Trophoblast cell (in vitro differentiated cells and primary cell): Measurements from ENCODE around the gene PADI2.

ENCODE experiments used
- DNase-seq, 2 donors: peaks; one replicate each; pipeline ENCODE4 v3.0.0-alpha.2; 2016
- H2AFZ ChIP-seq: 2 replicates; pipeline ENCODE4 v1.6.1; 2013; ENCODE audit warnings: low read length, moderate library complexity, mild to moderate bottlenecking; ENCODE audit not compliant: insufficient read depth, poor library complexity
- H2AK5ac ChIP-seq: 2 replicates; pipeline ENCODE4 v1.6.1; 2013; ENCODE audit warnings: mild to moderate bottlenecking, low read length
- H2BK120ac ChIP-seq: 2 replicates; pipeline ENCODE4 v1.6.1; 2013; ENCODE audit warnings: low read length, mild to moderate bottlenecking, moderate library complexity; ENCODE audit not compliant: insufficient read depth, poor library complexity
- H2BK12ac ChIP-seq: 2 replicates; pipeline ENCODE4 v1.6.1; 2013; ENCODE audit warnings: mild to moderate bottlenecking, low read length, moderate library complexity
- H2BK5ac ChIP-seq: 2 replicates; pipeline ENCODE4 v1.6.1; 2013; ENCODE audit warnings: low read length, low read depth, moderate library complexity, mild to moderate bottlenecking; ENCODE audit not compliant: poor library complexity
- H3K14ac ChIP-seq: 2 replicates; pipeline ENCODE4 v1.6.1; 2013; ENCODE audit warnings: mild to moderate bottlenecking, low read length
- H3K18ac ChIP-seq: 2 replicates; pipeline ENCODE4 v1.6.1; 2013; ENCODE audit warnings: mild to moderate bottlenecking, low read length
- H3K23ac ChIP-seq: 2 replicates; pipeline ENCODE4 v1.6.1; 2013; ENCODE audit warnings: low read length
- H3K27ac ChIP-seq: 2 replicates; pipeline ENCODE4 v1.5.1; 2013; ENCODE audit warnings: low read depth, mild to moderate bottlenecking, inconsistent platforms, low read length, moderate library complexity
- H3K27me3 ChIP-seq: 2 replicates; pipeline ENCODE4 v1.6.1; 2013; ENCODE audit warnings: inconsistent platforms, mild to moderate bottlenecking, low read length, moderate library complexity; ENCODE audit not compliant: insufficient read depth
- H3K36me3 ChIP-seq, 2 experiments: 1 replicate in 1 of 2; 2 replicates in 1 of 2; pipeline ENCODE4 v1.6.1; 2013; ENCODE audit warnings: low read length in 2 of 2, mild to moderate bottlenecking in 2 of 2, moderate library complexity in 1 of 2; ENCODE audit not compliant: insufficient read depth in 2 of 2, control insufficient read depth in 1 of 2
- H3K4ac ChIP-seq: 2 replicates; pipeline ENCODE4 v1.6.1; 2013; ENCODE audit warnings: low read depth, mild to moderate bottlenecking, low read length, moderate library complexity
- H3K4me1 ChIP-seq, 2 experiments: 1 replicate in 1 of 2; 2 replicates in 1 of 2; pipeline ENCODE4 v1.6.1; 2013; ENCODE audit warnings: low read length in 2 of 2, mild to moderate bottlenecking in 2 of 2, moderate library complexity in 1 of 2; ENCODE audit not compliant: insufficient read depth in 2 of 2, control insufficient read depth in 1 of 2
- H3K4me2 ChIP-seq: 2 replicates; pipeline ENCODE4 v1.6.1; 2013; ENCODE audit warnings: inconsistent platforms, mild to moderate bottlenecking, low read length, moderate library complexity
- H3K4me3 ChIP-seq: 2 replicates; pipeline ENCODE4 v1.5.1; 2013; ENCODE audit warnings: mild to moderate bottlenecking, low read depth, low read length, inconsistent platforms
- H3K79me1 ChIP-seq: one replicate; pipeline ENCODE4 v1.6.1; 2013; ENCODE audit warnings: low read length
- H3K79me2 ChIP-seq: 2 replicates; pipeline ENCODE4 v1.6.1; 2013; ENCODE audit warnings: low read length, mild to moderate bottlenecking; ENCODE audit not compliant: control insufficient read depth, insufficient read depth, poor library complexity
- H3K9ac ChIP-seq: 2 replicates; pipeline ENCODE4 v1.6.1; 2013; ENCODE audit warnings: mild to moderate bottlenecking, low read length
- H3K9me3 ChIP-seq: 2 replicates; pipeline ENCODE4 v1.6.1; 2013; ENCODE audit warnings: low read depth, mild to moderate bottlenecking, control low read depth, inconsistent platforms, low read length; ENCODE audit not compliant: insufficient read depth
- H4K12ac ChIP-seq: 2 replicates; pipeline ENCODE4 v1.6.1; 2013; ENCODE audit warnings: low read depth, mild to moderate bottlenecking, low read length, moderate library complexity
- H4K8ac ChIP-seq: 2 replicates; pipeline ENCODE4 v1.6.1; 2013; ENCODE audit warnings: low read depth, mild to moderate bottlenecking, low read length, moderate library complexity
- H4K91ac ChIP-seq: one replicate; pipeline ENCODE4 v1.6.1; 2013; ENCODE audit warnings: low read depth, mild to moderate bottlenecking, low read length, moderate library complexity
- WGBS: extraction: QIAGEN DNeasy Blood & Tissue Kit; methylation state at CpG from one replicate; pipeline ENCODE4 v1.1.7; 2013; ENCODE audit warnings: missing lambda C conversion rate; ENCODE audit not compliant: insufficient read length, insufficient coverage; ENCODE audit errors: extremely low coverage; 5-methylcytosine and 5-hydroxymethylcytosine counted together

The PADI2 gene

DNA sequence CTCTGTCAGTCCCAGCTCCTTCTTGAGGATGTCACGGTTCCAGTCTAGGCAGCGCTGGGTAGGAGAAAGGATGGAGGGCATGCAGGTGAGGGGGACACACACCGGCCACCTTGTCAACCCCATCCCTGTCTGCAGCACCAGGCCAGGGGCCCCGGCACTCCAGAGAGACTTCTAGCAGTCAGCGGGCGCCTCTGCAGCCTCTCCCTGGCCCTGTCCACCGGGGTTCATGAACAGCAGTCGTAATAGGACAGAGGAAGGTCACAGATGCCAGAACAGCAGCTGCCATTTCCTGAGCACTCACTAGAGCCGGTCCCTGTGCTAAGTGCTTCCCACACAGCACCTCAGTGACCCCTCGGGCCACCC is 49.1 kb downstream of the PADI2 start:
- Histone ChIP-seq H3K4ac (no peak overlapping the region), H3K79me2 (no peaks in the 10 kb centered on the region), H3K36me3 (no peaks in the 10 kb centered on the region), H3K4me2 (no peak overlapping the region), H3K9me3 (peaks cover 2% of the 10 kb centered on the region), H3K79me1 (no peaks in the 10 kb centered on the region), H3K9ac (no peak overlapping the region), H4K8ac (no peak overlapping the region), H2BK5ac (no peak overlapping the region), H2AK5ac (no peak overlapping the region), H3K4me1 (no peaks in the 10 kb centered on the region), H4K12ac (no peak overlapping the region), H2AFZ (no peak overlapping the region), H3K4me3 (no peak overlapping the region), H3K23ac (no peak overlapping the region), H3K27ac (no peak overlapping the region), H4K91ac (no peak overlapping the region), H3K27me3 (no peaks in the 10 kb centered on the region), H2BK12ac (no peak overlapping the region), H3K18ac (no peak overlapping the region), H3K14ac (no peak overlapping the region), H2BK120ac (no peak overlapping the region)
- no CpG with 5 or more reads among the region's 10 CpGs for WGBS
- no peak for DNase-seq

DNA sequence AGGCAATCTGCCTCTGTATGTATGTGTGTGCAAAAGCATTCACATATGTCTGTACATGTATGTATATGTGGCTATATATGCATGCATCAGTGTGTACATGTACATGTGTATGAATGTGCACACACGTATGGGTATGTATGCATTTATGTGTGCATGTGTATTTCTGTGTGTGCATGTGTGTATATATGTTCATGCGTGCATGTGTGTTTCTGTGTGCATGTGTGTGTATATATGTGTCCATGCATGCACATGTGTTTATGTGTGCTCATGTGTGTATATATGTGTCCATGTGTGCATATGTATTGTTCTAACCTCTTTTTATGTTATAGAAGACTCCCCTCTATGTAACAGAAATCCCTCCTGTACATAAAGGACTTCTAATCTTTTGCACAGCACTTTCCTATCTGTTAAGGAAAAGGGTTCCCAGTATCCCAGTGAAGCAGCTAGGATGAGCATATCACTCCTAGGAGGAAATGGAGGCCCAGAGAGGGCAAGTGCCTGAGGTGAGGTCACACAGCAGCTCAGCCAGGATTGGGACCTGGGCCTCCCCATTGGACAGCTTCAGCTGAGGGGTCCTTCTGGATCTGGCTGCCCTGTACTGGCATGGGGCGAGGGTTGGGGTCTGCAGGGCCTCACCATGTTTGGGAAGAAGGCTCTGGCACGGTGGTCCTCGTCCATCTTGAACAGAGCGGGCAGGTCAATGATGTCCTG is 49.6 kb downstream of the PADI2 start:
- H4K91ac ChIP-seq, result no peak overlapping the region
- H3K23ac ChIP-seq, result no peak overlapping the region
- no peak overlapping the region for H3K14ac ChIP-seq
- H3K9ac ChIP-seq, result no peak overlapping the region
- no peak overlapping the region for H4K8ac ChIP-seq
- H3K79me2 ChIP-seq, result no peaks in the 10 kb centered on the region
- no peak overlapping the region for H3K4me2 ChIP-seq
- no peak overlapping the region for H3K4ac ChIP-seq
- no peaks in the 10 kb centered on the region for H3K36me3 ChIP-seq
- no peak overlapping the region for H2BK5ac ChIP-seq
- H2BK120ac ChIP-seq, result no peak overlapping the region
- H3K79me1 ChIP-seq, result no peaks in the 10 kb centered on the region
- peaks cover 2% of the 10 kb centered on the region for H3K9me3 ChIP-seq
- H3K4me3 ChIP-seq, result no peak overlapping the region
- no peak overlapping the region for H3K18ac ChIP-seq
- H3K27ac ChIP-seq, result no peak overlapping the region
- H2AFZ ChIP-seq, result no peak overlapping the region
- no peaks in the 10 kb centered on the region for H3K4me1 ChIP-seq
- no CpG with 5 or more reads among the region's 6 CpGs for WGBS
- no peak overlapping the region for H4K12ac ChIP-seq
- no peaks in the 10 kb centered on the region for H3K27me3 ChIP-seq
- H2BK12ac ChIP-seq, result no peak overlapping the region
- H2AK5ac ChIP-seq, result no peak overlapping the region
- no peak for DNase-seq

DNA sequence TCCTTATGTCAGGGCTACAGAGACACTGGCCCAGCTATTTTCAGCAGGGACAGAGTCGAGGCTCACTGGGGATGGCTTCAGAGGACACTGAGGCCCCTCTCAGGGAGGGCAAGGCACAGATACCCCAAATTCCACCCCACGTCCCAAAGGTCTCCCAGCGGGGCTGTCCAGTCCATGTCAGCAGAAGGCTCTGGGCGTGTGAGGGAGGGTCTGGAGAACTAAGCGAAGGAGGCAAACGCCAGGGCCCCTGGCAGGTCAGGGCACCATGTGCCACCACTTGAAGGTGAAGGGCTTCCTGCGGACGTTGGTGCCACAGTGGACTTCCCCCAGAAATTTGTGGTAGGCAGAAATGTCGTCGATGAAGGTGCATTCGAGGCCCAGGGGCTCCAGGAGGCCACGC is 50.5 kb downstream of the PADI2 start:
- H2AFZ ChIP-seq, result no peak overlapping the region
- no peaks in the 10 kb centered on the region for H3K36me3 ChIP-seq
- H3K14ac ChIP-seq, result no peak overlapping the region
- no peak overlapping the region for H3K27ac ChIP-seq
- no peaks in the 10 kb centered on the region for H3K79me2 ChIP-seq
- H3K23ac ChIP-seq, result no peak overlapping the region
- H3K18ac ChIP-seq, result no peak overlapping the region
- H3K9ac ChIP-seq, result no peak overlapping the region
- no peak overlapping the region for H2BK5ac ChIP-seq
- no peak overlapping the region for H3K4me2 ChIP-seq
- no peak overlapping the region for H3K4ac ChIP-seq
- no peak overlapping the region for H4K12ac ChIP-seq
- no peak overlapping the region for H2BK12ac ChIP-seq
- peaks cover 0 to 2% of the 10 kb centered on the region in 2 experiments for H3K4me1 ChIP-seq
- no peak for DNase-seq
- H4K8ac ChIP-seq, result no peak overlapping the region
- H3K79me1 ChIP-seq, result no peaks in the 10 kb centered on the region
- no CpG with 5 or more reads among the region's 12 CpGs for WGBS
- H3K9me3 ChIP-seq, result no peaks in the 10 kb centered on the region
- no peak overlapping the region for H3K4me3 ChIP-seq
- no peak overlapping the region for H2AK5ac ChIP-seq
- H4K91ac ChIP-seq, result no peak overlapping the region
- H3K27me3 ChIP-seq, result no peaks in the 10 kb centered on the region
- H2BK120ac ChIP-seq, result no peak overlapping the region

DNA sequence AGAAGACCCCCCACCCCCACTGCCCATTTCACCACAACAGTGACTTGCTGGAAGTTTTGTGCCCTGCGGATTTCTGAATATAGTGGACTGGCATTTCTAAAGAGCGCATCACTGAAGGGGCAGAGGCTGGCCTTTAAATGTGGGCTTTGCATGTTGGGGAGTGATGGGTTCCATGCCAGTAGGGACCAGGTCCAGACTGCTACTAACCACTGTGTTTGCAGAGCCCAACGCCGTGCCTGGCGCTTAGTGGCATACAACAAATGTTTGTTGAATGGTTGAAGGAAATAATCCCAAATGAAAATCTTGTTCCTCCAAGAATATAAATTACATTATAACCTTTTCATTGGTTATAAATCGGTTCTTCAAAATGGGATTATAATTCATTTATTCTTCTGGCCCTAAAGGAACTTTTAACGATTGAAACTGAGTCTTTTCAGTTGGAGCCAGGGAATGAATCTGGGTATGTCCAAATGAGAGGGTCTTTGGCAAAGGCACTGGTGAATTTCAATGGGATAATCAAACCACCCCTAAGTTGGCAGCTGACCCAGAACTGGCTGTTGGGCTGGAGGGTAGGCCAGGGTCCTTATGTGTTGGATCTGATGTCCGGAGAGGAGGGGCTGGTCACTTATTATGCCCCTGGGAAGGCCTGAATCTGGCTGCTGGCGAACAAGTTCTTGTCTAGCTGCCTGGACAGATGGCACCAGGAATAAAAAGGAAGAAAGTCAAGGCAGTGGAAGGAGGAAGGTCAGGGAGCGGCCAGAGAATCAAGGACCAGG is 51.6 kb downstream of the PADI2 start:
- Histone ChIP-seq H2AFZ (no peak overlapping the region), H4K8ac (no peak overlapping the region), H3K27ac (no peak overlapping the region), H3K23ac (no peak overlapping the region), H3K4ac (no peak overlapping the region), H3K27me3 (no peaks in the 10 kb centered on the region), H2AK5ac (no peak overlapping the region), H4K91ac (no peak overlapping the region), H3K4me1 (peaks cover 0 to 2% of the 10 kb centered on the region in 2 experiments), H3K36me3 (no peaks in the 10 kb centered on the region), H2BK120ac (no peak overlapping the region), H3K4me3 (no peak overlapping the region), H3K9ac (no peak overlapping the region), H3K18ac (no peak overlapping the region), H3K79me1 (no peaks in the 10 kb centered on the region), H3K4me2 (no peak overlapping the region), H3K14ac (no peak overlapping the region), H3K79me2 (no peaks in the 10 kb centered on the region), H3K9me3 (no peaks in the 10 kb centered on the region), H4K12ac (no peak overlapping the region), H2BK12ac (no peak overlapping the region), H2BK5ac (no peak overlapping the region)
- no CpG with 5 or more reads among the region's 10 CpGs for WGBS
- no peak for DNase-seq
